Measurements from ENCODE around the gene S100A1. TPM values are rescaled to one million over a fixed set of nuclear protein-coding genes. Genes with fewer than 3 reads are reported as not detected.

Gene S100A1
- total and polyA plus RNA-seq, 2 of the 13 experiments (the other 11 are each of a cell fraction or from before 2014, with no cell fraction given): 120 to 251 TPM

GRCh38 chr1:153626904-153627714, 1.1 kb upstream of the S100A1 start, which contains the start of gene S100A13 (continued):
- TF ChIP-seq ZHX2 (IDR thresholded peaks at IDR 0.05; ENCODE audit: low read depth): no peak
- no peak for TF ChIP-seq ZHX2 (CRISPR knock-in tag; IDR thresholded peaks at IDR 0.05; ENCODE audit: borderline replicate concordance)
- no peak for TF ChIP-seq ZNF770 (CRISPR knock-in tag; IDR thresholded peaks at IDR 0.05)
- no peak for TF ChIP-seq ZNF263 (CRISPR knock-in tag; IDR thresholded peaks at IDR 0.05)
- TF ChIP-seq ZBTB42 (CRISPR knock-in tag; IDR thresholded peaks at IDR 0.05): no peak
- TF ChIP-seq HNRNPUL1 (IDR thresholded peaks at IDR 0.05; ENCODE audit: low read depth, low read length): no peak
- peak; percentile 26; the same call in 1 of the 2 replicates for TF ChIP-seq BORCS8-MEF2B (CRISPR knock-in tag; IDR thresholded peaks at IDR 0.05)
- no peak for TF ChIP-seq EZH2 (conservative IDR thresholded peaks at IDR 0.05; ENCODE audit: low read depth, low read length)
- TF ChIP-seq HMGXB4 (CRISPR knock-in tag; IDR thresholded peaks at IDR 0.05; ENCODE audit: borderline replicate concordance in 1 of 2, low read depth in 1 of 2): peak in 1 of 2 experiments; percentile 81
- TF ChIP-seq ZBTB4 (CRISPR knock-in tag; IDR thresholded peaks at IDR 0.05; ENCODE audit: borderline replicate concordance): no peak
- TF ChIP-seq MEIS2 (CRISPR knock-in tag; IDR thresholded peaks at IDR 0.05): peak; percentile 30; the same call in 1 of the 2 replicates
- no peak for TF ChIP-seq SNAPC5 (CRISPR knock-in tag; IDR thresholded peaks at IDR 0.05; ENCODE audit: borderline replicate concordance)
- TF ChIP-seq TCF12 (IDR thresholded peaks at IDR 0.05): no peak
- TF ChIP-seq TCF12 (CRISPR knock-in tag; IDR thresholded peaks at IDR 0.05): peak; percentile 66; the same call in 1 of the 2 replicates
- TF ChIP-seq PHF20 (CRISPR knock-in tag; IDR thresholded peaks at IDR 0.05): no peak; the same call in 1 of the 2 replicates
